SK-N-SH treated with all-trans-retinoic acid at 6 μM for 48 hours (cell line): Measurements from ENCODE around the gene UTS2R.

Source experiments
- ARNTL ChIP-seq: fragments of 450-650 bp; formaldehyde crosslinking; IDR thresholded peaks from 2 replicates; pipeline ENCODE4 v1.5.0; 2020; ENCODE audit warnings: low read depth, mild to moderate bottlenecking, moderate library complexity, borderline replicate concordance
- CSRNP3 ChIP-seq: fragments of 250-450 bp; sonication (Bioruptor Pico); IDR thresholded peaks from 2 replicates; pipeline ENCODE4 v1.5.1; 2021; ENCODE audit warnings: mild to moderate bottlenecking, moderate library complexity
- ISL1 ChIP-seq: fragments of 250-450 bp; sonication (Bioruptor Pico); IDR thresholded peaks from 2 replicates; pipeline ENCODE4 v2.1.2; 2022; ENCODE audit warnings: mild to moderate bottlenecking, moderate library complexity
- OSR1 ChIP-seq: fragments of 250-450 bp; sonication (Bioruptor Pico); IDR thresholded peaks from 2 replicates; pipeline ENCODE4 v1.8.0; 2022; ENCODE audit warnings: moderate library complexity, mild to moderate bottlenecking, inconsistent platforms
- PPARA ChIP-seq: fragments of 250-450 bp; sonication (Bioruptor Pico); IDR thresholded peaks from 2 replicates; pipeline ENCODE4 v1.5.0; 2020; ENCODE audit warnings: mild to moderate bottlenecking, borderline replicate concordance
- TOX ChIP-seq: fragments of 250-450 bp; sonication (Bioruptor Pico); IDR thresholded peaks from 2 replicates; pipeline ENCODE4 v1.8.0; 2021; ENCODE audit warnings: mild to moderate bottlenecking, moderate library complexity, borderline replicate concordance
- ZFP3 ChIP-seq: fragments of 250-450 bp; sonication (Bioruptor Pico); IDR thresholded peaks from 2 replicates; pipeline ENCODE4 v1.5.0; 2020; ENCODE audit warnings: mild to moderate bottlenecking, moderate library complexity
- ZFP30 ChIP-seq: fragments of 450-650 bp; formaldehyde crosslinking; IDR thresholded peaks from 2 replicates; pipeline ENCODE4 v1.5.0; 2022; ENCODE audit warnings: mild to moderate bottlenecking, moderate library complexity
- ZNF8 ChIP-seq: fragments of 450-650 bp; formaldehyde crosslinking; IDR thresholded peaks from 2 replicates; pipeline ENCODE4 v1.5.0; 2020; ENCODE audit warnings: mild to moderate bottlenecking, moderate library complexity
- TF ChIP-seq, protein P1 (sequence below): fragments of 250-450 bp; sonication (Bioruptor Pico); IDR thresholded peaks from 2 replicates; pipeline ENCODE4 v1.5.0; 2020; ENCODE audit warnings: mild to moderate bottlenecking, moderate library complexity
- TF ChIP-seq, protein P2 (sequence below): fragments of 250-450 bp; sonication (Bioruptor Pico); IDR thresholded peaks from 2 replicates; pipeline ENCODE4 v1.8.0; 2020; ENCODE audit warnings: mild to moderate bottlenecking, moderate library complexity, borderline replicate concordance
- TF ChIP-seq, protein P3 (sequence below): fragments of 250-450 bp; sonication (Bioruptor Pico); IDR thresholded peaks from 2 replicates; pipeline ENCODE4 v1.8.0; 2021; ENCODE audit warnings: low read depth, mild to moderate bottlenecking, moderate library complexity, borderline replicate concordance

DNA sequence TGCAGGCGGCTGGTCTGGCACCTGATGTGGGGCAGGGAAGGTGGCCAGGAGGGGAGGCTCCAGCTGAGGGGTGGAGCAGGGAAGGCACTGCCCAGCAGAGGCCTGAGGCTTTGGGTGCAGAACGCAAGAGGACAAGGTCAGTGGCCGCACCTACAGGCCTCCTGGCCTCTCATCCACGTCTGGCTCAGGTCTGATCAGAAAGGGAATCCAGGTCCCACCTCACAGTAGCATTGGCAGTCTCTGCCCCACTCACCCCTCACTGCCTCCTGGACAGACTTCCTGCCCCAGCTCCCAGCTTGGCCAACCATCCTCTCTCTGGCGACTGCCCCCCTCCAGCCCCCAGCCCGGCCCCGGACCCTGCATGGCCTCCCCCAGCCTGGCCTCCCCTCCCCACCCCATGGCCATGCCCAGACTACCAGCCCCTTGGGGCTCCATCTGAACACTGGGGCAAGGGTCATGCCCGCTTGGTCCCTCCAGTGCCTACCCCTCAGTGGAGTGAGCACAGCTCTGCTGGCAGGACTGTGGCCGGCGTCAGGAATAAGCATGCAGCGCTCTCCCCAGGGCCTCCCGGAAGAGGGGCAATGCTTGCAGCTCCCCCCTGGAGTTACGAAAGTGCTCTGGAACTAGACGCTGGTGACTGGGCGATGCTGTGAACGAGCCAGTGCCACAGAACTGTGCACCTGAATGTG lies 4.6 kb downstream of the UTS2R start:
- TF ChIP-seq ZFP3 (CRISPR knock-in tag) (no peak), PPARA (CRISPR knock-in tag) (no peak), CSRNP3 (no peak), TOX (no peak), ZNF8 (CRISPR knock-in tag) (no peak), ZFP30 (no peak), ARNTL (CRISPR knock-in tag) (no peak), OSR1 (CRISPR knock-in tag) (no peak), ISL1 (no peak)
- TF ChIP-seq, protein P1, sequence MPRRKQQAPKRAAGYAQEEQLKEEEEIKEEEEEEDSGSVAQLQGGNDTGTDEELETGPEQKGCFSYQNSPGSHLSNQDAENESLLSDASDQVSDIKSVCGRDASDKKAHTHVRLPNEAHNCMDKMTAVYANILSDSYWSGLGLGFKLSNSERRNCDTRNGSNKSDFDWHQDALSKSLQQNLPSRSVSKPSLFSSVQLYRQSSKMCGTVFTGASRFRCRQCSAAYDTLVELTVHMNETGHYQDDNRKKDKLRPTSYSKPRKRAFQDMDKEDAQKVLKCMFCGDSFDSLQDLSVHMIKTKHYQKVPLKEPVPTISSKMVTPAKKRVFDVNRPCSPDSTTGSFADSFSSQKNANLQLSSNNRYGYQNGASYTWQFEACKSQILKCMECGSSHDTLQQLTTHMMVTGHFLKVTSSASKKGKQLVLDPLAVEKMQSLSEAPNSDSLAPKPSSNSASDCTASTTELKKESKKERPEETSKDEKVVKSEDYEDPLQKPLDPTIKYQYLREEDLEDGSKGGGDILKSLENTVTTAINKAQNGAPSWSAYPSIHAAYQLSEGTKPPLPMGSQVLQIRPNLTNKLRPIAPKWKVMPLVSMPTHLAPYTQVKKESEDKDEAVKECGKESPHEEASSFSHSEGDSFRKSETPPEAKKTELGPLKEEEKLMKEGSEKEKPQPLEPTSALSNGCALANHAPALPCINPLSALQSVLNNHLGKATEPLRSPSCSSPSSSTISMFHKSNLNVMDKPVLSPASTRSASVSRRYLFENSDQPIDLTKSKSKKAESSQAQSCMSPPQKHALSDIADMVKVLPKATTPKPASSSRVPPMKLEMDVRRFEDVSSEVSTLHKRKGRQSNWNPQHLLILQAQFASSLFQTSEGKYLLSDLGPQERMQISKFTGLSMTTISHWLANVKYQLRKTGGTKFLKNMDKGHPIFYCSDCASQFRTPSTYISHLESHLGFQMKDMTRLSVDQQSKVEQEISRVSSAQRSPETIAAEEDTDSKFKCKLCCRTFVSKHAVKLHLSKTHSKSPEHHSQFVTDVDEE (CRISPR knock-in tag), result no peak
- TF ChIP-seq, protein P2, sequence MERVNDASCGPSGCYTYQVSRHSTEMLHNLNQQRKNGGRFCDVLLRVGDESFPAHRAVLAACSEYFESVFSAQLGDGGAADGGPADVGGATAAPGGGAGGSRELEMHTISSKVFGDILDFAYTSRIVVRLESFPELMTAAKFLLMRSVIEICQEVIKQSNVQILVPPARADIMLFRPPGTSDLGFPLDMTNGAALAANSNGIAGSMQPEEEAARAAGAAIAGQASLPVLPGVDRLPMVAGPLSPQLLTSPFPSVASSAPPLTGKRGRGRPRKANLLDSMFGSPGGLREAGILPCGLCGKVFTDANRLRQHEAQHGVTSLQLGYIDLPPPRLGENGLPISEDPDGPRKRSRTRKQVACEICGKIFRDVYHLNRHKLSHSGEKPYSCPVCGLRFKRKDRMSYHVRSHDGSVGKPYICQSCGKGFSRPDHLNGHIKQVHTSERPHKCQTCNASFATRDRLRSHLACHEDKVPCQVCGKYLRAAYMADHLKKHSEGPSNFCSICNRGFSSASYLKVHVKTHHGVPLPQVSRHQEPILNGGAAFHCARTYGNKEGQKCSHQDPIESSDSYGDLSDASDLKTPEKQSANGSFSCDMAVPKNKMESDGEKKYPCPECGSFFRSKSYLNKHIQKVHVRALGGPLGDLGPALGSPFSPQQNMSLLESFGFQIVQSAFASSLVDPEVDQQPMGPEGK (CRISPR knock-in tag), result no peak
- TF ChIP-seq, protein P3, sequence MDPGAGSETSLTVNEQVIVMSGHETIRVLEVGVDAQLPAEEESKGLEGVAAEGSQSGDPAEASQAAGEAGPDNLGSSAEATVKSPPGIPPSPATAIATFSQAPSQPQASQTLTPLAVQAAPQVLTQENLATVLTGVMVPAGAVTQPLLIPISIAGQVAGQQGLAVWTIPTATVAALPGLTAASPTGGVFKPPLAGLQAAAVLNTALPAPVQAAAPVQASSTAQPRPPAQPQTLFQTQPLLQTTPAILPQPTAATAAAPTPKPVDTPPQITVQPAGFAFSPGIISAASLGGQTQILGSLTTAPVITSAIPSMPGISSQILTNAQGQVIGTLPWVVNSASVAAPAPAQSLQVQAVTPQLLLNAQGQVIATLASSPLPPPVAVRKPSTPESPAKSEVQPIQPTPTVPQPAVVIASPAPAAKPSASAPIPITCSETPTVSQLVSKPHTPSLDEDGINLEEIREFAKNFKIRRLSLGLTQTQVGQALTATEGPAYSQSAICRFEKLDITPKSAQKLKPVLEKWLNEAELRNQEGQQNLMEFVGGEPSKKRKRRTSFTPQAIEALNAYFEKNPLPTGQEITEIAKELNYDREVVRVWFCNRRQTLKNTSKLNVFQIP (CRISPR knock-in tag), result no peak
